ENCODE measurements around the gene EFCAB12.

- TF ChIP-seq CTCF (IDR thresholded peaks at IDR 0.05; ENCODE audit: insufficient read depth, low read length) (no peak), POLR2AphosphoS5 (IDR thresholded peaks at IDR 0.05; ENCODE audit: low read depth) (no peak), SPI1 (IDR thresholded peaks at IDR 0.05; ENCODE audit: borderline replicate concordance, low read depth) (no peak), GABPA (IDR thresholded peaks at IDR 0.05; ENCODE audit: low read depth) (no peak)
- TF ChIP-seq, protein P1, sequence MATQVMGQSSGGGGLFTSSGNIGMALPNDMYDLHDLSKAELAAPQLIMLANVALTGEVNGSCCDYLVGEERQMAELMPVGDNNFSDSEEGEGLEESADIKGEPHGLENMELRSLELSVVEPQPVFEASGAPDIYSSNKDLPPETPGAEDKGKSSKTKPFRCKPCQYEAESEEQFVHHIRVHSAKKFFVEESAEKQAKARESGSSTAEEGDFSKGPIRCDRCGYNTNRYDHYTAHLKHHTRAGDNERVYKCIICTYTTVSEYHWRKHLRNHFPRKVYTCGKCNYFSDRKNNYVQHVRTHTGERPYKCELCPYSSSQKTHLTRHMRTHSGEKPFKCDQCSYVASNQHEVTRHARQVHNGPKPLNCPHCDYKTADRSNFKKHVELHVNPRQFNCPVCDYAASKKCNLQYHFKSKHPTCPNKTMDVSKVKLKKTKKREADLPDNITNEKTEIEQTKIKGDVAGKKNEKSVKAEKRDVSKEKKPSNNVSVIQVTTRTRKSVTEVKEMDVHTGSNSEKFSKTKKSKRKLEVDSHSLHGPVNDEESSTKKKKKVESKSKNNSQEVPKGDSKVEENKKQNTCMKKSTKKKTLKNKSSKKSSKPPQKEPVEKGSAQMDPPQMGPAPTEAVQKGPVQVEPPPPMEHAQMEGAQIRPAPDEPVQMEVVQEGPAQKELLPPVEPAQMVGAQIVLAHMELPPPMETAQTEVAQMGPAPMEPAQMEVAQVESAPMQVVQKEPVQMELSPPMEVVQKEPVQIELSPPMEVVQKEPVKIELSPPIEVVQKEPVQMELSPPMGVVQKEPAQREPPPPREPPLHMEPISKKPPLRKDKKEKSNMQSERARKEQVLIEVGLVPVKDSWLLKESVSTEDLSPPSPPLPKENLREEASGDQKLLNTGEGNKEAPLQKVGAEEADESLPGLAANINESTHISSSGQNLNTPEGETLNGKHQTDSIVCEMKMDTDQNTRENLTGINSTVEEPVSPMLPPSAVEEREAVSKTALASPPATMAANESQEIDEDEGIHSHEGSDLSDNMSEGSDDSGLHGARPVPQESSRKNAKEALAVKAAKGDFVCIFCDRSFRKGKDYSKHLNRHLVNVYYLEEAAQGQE (IDR thresholded peaks at IDR 0.05; ENCODE audit: insufficient replicate concordance, low read depth), result no peak
Observed at GRCh38 chr3:129425619-129426018, 2.8 kb downstream of the EFCAB12 start.
